ENCODE data around the gene HCLS1. TPM values are rescaled to one million over a fixed set of nuclear protein-coding genes. Genes with fewer than 3 reads are reported as not detected.

Gene HCLS1
- total and polyA plus RNA-seq, 2 of the 8 experiments (the other 6 are each of a cell fraction or from before 2014, with no cell fraction given) = 0.53 to 1.3 TPM

GRCh38 chr3:121661376-121661775 is 673 bp upstream of the HCLS1 start (continued):
- TF ChIP-seq EZH2 (IDR thresholded peaks at IDR 0.05; ENCODE audit: low read depth, low read length, severe bottlenecking) (no peak), BRCA1 (IDR thresholded peaks at IDR 0.05; ENCODE audit: low read depth, low read length) (no peak), EGR1 (IDR thresholded peaks at IDR 0.05; ENCODE audit: borderline replicate concordance, low read depth, low read length) (no peak), SUZ12 (IDR thresholded peaks at IDR 0.05; ENCODE audit: low read length) (no peak)
